ENCODE measurements around the gene SOCS7. TPM values are rescaled to one million over a fixed set of nuclear protein-coding genes. Genes with fewer than 3 reads are reported as not detected.

The SOCS7 gene
- total and polyA plus RNA-seq, 2 of the 4 experiments (the other 2 are of a cell fraction): 6.5 to 6.8 TPM

DNA sequence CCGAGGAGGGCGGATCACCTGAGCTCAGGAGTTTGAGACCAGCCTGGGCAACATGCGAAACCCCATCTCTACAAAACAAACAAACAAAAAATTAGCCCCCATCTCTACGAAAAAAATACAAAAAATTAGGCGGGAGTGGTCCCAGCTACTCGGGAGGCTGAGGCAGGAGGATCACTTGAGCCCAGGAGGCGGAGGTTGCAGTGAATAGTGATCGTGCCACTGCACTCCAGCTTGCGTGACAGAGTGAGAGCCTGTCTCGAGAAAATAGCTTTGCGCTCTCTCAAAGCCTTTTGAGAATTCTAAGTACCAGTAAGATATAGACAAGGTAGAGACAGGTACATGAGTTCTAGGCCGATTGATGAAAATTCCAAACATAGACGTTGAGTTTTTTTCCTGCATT, 2.0 kb downstream of the SOCS7 start:
- in situ Hi-C loops (cut with MboI; ENCODE audit: low sequenced_read_pairs): loop anchor here (10.0 to 25.0 kb wide), 2 partner anchors 134 to 311 kb away; no protein-coding TSS in a partner anchor

More for the DNA sequence above, 2.0 kb downstream of the SOCS7 start:
- Histone ChIP-seq H4K8ac (ENCODE audit: low read depth in 2 of 2, low read length in 2 of 2) (no peak overlapping the region), H3K56ac (ENCODE audit: extremely low read depth, insufficient read depth, low read length) (no peak overlapping the region), H3K9ac (ENCODE audit: low read depth, low read length) (no peak overlapping the region), H3K18ac (ENCODE audit: low read depth, low read length) (no peak overlapping the region), H3K79me1 (ENCODE audit: low read depth in 1 of 2, low read length in 2 of 2) (peaks cover 29 to 49% of the 10 kb centered on the region in 2 experiments), H3K14ac (replicated peaks; ENCODE audit: low read depth, low read length) (no peak overlapping the region), H2AK5ac (ENCODE audit: low read depth, low read length) (no peak overlapping the region), H2BK20ac (ENCODE audit: low read depth, low read length) (no peak overlapping the region), H3K27ac (ENCODE audit: insufficient read depth, low read length) (no peak overlapping the region), H4K20me1 (ENCODE audit: insufficient read depth, low read length) (peaks cover 51% of the 10 kb centered on the region), H3K4me1 (ENCODE audit: control insufficient read depth, insufficient read depth, low read length) (peaks cover 6% of the 10 kb centered on the region), H3K4ac (ENCODE audit: low read depth, low read length) (no peak overlapping the region), H4K5ac (ENCODE audit: low read depth, low read length) (no peak overlapping the region), H3K9me3 (ENCODE audit: control insufficient read depth, insufficient read depth, low read length) (no peaks in the 10 kb centered on the region), H2AFZ (replicated peaks; ENCODE audit: low read length, poor library complexity) (no peak overlapping the region), H2AK9ac (replicated peaks; ENCODE audit: low read depth, low read length, poor library complexity) (no peak overlapping the region), H2BK15ac (ENCODE audit: low read depth, low read length) (no peak overlapping the region), H4K91ac (ENCODE audit: insufficient read depth, low read depth, low read length) (no peak overlapping the region), H3K36me3 (ENCODE audit: control insufficient read depth, insufficient read depth, low read length) (no peaks in the 10 kb centered on the region), H3K4me3 (ENCODE audit: insufficient read depth, low read depth, low read length) (no peak overlapping the region; the same call in 1 of the 2 replicates), H3K23ac (ENCODE audit: low read depth, low read length) (no peak overlapping the region), H2BK120ac (ENCODE audit: low read depth, low read length) (no peak overlapping the region), H3K4me2 (ENCODE audit: low read depth, low read length) (peak overlapping the region; percentile 98), H3K9me1 (ENCODE audit: insufficient read depth, low read length) (peaks cover 9% of the 10 kb centered on the region; the same call in 1 of the 2 replicates), H2BK5ac (ENCODE audit: low read depth, low read length, poor library complexity, severe bottlenecking) (no peak overlapping the region), H3K27me3 (ENCODE audit: control insufficient read depth, insufficient read depth, low read length) (no peaks in the 10 kb centered on the region)
- 100% methylated on average over 4 of the region's 13 CpGs; no CpG with 5 or more reads in 1 of the 2 experiments for WGBS, 2 experiments (ENCODE audit: extremely low coverage in 2 of 2, insufficient read length in 1 of 2)
- BruUV-seq (replicated peaks): no TSS peak
- dilution Hi-C loops (cut with HindIII; ENCODE audit: low sequenced_read_pairs, unreplicated experiment) (no loop called here), intact Hi-C loops (cut with micrococcal nuclease) (no loop called here)
- DNase-seq: no peak
- no peak for ATAC-seq (ENCODE audit: low read depth)
- TF ChIP-seq RCOR1 (IDR thresholded peaks at IDR 0.05; ENCODE audit: insufficient replicate concordance, low read length): no peak
- no peak for TF ChIP-seq MAFK (IDR thresholded peaks at IDR 0.05; ENCODE audit: low read depth, low read length)
- TF ChIP-seq, protein P1, sequence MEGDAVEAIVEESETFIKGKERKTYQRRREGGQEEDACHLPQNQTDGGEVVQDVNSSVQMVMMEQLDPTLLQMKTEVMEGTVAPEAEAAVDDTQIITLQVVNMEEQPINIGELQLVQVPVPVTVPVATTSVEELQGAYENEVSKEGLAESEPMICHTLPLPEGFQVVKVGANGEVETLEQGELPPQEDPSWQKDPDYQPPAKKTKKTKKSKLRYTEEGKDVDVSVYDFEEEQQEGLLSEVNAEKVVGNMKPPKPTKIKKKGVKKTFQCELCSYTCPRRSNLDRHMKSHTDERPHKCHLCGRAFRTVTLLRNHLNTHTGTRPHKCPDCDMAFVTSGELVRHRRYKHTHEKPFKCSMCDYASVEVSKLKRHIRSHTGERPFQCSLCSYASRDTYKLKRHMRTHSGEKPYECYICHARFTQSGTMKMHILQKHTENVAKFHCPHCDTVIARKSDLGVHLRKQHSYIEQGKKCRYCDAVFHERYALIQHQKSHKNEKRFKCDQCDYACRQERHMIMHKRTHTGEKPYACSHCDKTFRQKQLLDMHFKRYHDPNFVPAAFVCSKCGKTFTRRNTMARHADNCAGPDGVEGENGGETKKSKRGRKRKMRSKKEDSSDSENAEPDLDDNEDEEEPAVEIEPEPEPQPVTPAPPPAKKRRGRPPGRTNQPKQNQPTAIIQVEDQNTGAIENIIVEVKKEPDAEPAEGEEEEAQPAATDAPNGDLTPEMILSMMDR (conservative IDR thresholded peaks at IDR 0.05; ENCODE audit: low read depth, low read length): no peak
- TF ChIP-seq RAD21 (IDR thresholded peaks at IDR 0.05; ENCODE audit: low read length): no peak
- no peak for TF ChIP-seq POLR2A (IDR thresholded peaks at IDR 0.05; ENCODE audit: low read depth, low read length)
- TF ChIP-seq NFE2L2 (IDR thresholded peaks at IDR 0.05; ENCODE audit: low read depth, low read length): no peak
- no peak for TF ChIP-seq SMC3 (IDR thresholded peaks at IDR 0.05; ENCODE audit: low read depth, low read length)
- no peak for TF ChIP-seq CEBPB (IDR thresholded peaks at IDR 0.05; ENCODE audit: low read depth, low read length)
- TF ChIP-seq BHLHE40 (IDR thresholded peaks at IDR 0.05; ENCODE audit: low read depth, low read length): no peak
- no peak for TF ChIP-seq CHD1 (IDR thresholded peaks at IDR 0.05; ENCODE audit: low read depth, low read length)
- TF ChIP-seq, protein P2, sequence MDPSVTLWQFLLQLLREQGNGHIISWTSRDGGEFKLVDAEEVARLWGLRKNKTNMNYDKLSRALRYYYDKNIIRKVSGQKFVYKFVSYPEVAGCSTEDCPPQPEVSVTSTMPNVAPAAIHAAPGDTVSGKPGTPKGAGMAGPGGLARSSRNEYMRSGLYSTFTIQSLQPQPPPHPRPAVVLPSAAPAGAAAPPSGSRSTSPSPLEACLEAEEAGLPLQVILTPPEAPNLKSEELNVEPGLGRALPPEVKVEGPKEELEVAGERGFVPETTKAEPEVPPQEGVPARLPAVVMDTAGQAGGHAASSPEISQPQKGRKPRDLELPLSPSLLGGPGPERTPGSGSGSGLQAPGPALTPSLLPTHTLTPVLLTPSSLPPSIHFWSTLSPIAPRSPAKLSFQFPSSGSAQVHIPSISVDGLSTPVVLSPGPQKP (IDR thresholded peaks at IDR 0.05; ENCODE audit: borderline replicate concordance, low read depth, low read length): no peak
- TF ChIP-seq, protein P3, sequence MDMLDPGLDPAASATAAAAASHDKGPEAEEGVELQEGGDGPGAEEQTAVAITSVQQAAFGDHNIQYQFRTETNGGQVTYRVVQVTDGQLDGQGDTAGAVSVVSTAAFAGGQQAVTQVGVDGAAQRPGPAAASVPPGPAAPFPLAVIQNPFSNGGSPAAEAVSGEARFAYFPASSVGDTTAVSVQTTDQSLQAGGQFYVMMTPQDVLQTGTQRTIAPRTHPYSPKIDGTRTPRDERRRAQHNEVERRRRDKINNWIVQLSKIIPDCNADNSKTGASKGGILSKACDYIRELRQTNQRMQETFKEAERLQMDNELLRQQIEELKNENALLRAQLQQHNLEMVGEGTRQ (IDR thresholded peaks at IDR 0.05; ENCODE audit: low read depth, low read length): no peak
- no peak for TF ChIP-seq MXI1 (IDR thresholded peaks at IDR 0.05; ENCODE audit: borderline replicate concordance, low read depth, low read length)
- TF ChIP-seq FOS (IDR thresholded peaks at IDR 0.05; ENCODE audit: low read depth, low read length): no peak
- no peak for TF ChIP-seq MAZ (IDR thresholded peaks at IDR 0.05; ENCODE audit: borderline replicate concordance, low read depth, low read length)
- TF ChIP-seq RFX5 (IDR thresholded peaks at IDR 0.05; ENCODE audit: low read depth, low read length): no peak
- POLR2A ChIA-PET (ENCODE audit: unreplicated experiment): no interaction called here
- CTCF ChIA-PET: no interaction called here
